K562 treated with DMSO at 1 percent for 4 hours (cell line): Measurements from ENCODE around the gene GZMA. TPM values are rescaled to one million over a fixed set of nuclear protein-coding genes. Genes with fewer than 3 reads are reported as not detected.

ENCODE experiments used
- total RNA-seq: library from RNA; unstranded; fragments of 300-600 nt; gene quantifications from 2 replicates; pipeline ENCODE4 v1.2.3, GENCODE V29; 2022; ENCODE audit not compliant: insufficient read depth

The GZMA gene
- not detected in 2 replicates for total RNA-seq

GRCh38 chr5:55102348-55102747 lies at the start of gene GZMA:
Gene GZMA, plus strand, starts transcription at chr5:55102646. Its CDS starts 37 bp downstream, at chr5:55102683.

Other genes starting within 250 kb of the GZMA start
- not detected in 2 replicates for gene ESM1, start 117.1 kb upstream of the GZMA start, total RNA-seq
- not detected in 2 replicates for gene GZMK, start 78.4 kb upstream of the GZMA start, total RNA-seq
- gene GPX8, start 57.5 kb downstream of the GZMA start, total RNA-seq = 1.9 and 3.9 TPM in 2 replicates
- not detected in 2 replicates for gene CDC20B, start 70.5 kb downstream of the GZMA start, total RNA-seq
- 0.38 TPM in 1 of 2 replicates, not detected in the other for gene MCIDAS, start 124.7 kb downstream of the GZMA start, total RNA-seq
- gene CCNO, start 131.0 kb downstream of the GZMA start, total RNA-seq = 1.8 and 2.1 TPM in 2 replicates
- gene DHX29, start 205.0 kb downstream of the GZMA start, total RNA-seq = 13.4 and 17.0 TPM in 2 replicates
- 35.1 and 36.6 TPM in 2 replicates for gene MTREX, start 205.3 kb downstream of the GZMA start, total RNA-seq